CD4-positive, alpha-beta memory T cell (primary cell): ENCODE measurements around the gene AKR1B15. TPM values are rescaled to one million over a fixed set of nuclear protein-coding genes. Genes with fewer than 3 reads are reported as not detected.
"Not testable (repeated sequence)": the region's sequence is repeated elsewhere in the genome, so short reads cannot be mapped to it uniquely, and the experiment has no call there.

Experiments
- CTCF ChIA-PET: fragments of 350-600 bp; sonication (Branson Sonifier 250); formaldehyde crosslinking; loops from one replicate; lab custom pipeline; 2021; ENCODE audit warnings: inconsistent platforms; ENCODE audit not compliant: partially characterized antibody; lab: Charles Lee
- POLR2A ChIA-PET: fragments of 350-600 bp; sonication (Branson Sonifier 250); formaldehyde crosslinking; loops from one replicate; lab custom pipeline; 2021; ENCODE audit not compliant: partially characterized antibody; lab: Charles Lee
- DNase-seq, 5 donors: peaks; one replicate each; pipeline versions ENCODE4 v3.0.0 to v3.0.0-alpha.2; 2020 to 2022; ENCODE audit warnings: mixed read lengths in 1 of 5
- H3K27ac ChIP-seq: one replicate; pipeline ENCODE4 v1.7.0; 2013; ENCODE audit warnings: low read depth, low read length
- H3K27me3 ChIP-seq: 2 replicates; pipeline ENCODE4 v1.7.0; 2013; ENCODE audit warnings: mild to moderate bottlenecking, low read length, moderate library complexity; ENCODE audit not compliant: insufficient read depth
- H3K36me3 ChIP-seq: 2 replicates; pipeline ENCODE4 v1.7.0; 2013; ENCODE audit warnings: mild to moderate bottlenecking, low read length, moderate library complexity; ENCODE audit not compliant: insufficient read depth
- H3K4me1 ChIP-seq: 2 replicates; pipeline ENCODE4 v1.7.0; 2013; ENCODE audit warnings: mild to moderate bottlenecking, low read length, moderate library complexity; ENCODE audit not compliant: insufficient read depth
- H3K4me3 ChIP-seq, 2 donors: one replicate each; pipeline ENCODE4 v1.7.0; 2013; ENCODE audit warnings: low read length in 2 of 2, mild to moderate bottlenecking in 1 of 2
- H3K9me3 ChIP-seq, 2 donors: one replicate each; pipeline ENCODE4 v1.7.0; 2013; ENCODE audit warnings: low read length in 2 of 2, control low read depth in 1 of 2; ENCODE audit not compliant: control insufficient read depth in 1 of 2
- H3K27ac Mint-ChIP-seq, 7 donors: one replicate each; pipeline ENCODE4 v1.8.0; 2020 to 2021; ENCODE audit warnings: mixed read lengths in 7 of 7, mild to moderate bottlenecking in 6 of 7, inconsistent platforms in 3 of 7, moderate library complexity in 3 of 7
- H3K27me3 Mint-ChIP-seq, 2 donors: one replicate each; pipeline ENCODE4 v1.8.0; 2020 to 2021; ENCODE audit warnings: mixed read lengths in 2 of 2
- H3K36me3 Mint-ChIP-seq, 2 donors: one replicate each; pipeline ENCODE4 v1.8.0; 2020 to 2021; ENCODE audit warnings: mixed read lengths in 2 of 2, inconsistent platforms in 1 of 2, mild to moderate bottlenecking in 1 of 2
- H3K4me1 Mint-ChIP-seq, 4 donors: one replicate each; pipeline ENCODE4 v1.8.0; 2020 to 2021; ENCODE audit warnings: mixed read lengths in 4 of 4, mild to moderate bottlenecking in 1 of 4
- H3K4me3 Mint-ChIP-seq, 8 donors: one replicate each; pipeline ENCODE4 v1.8.0; 2020 to 2021; ENCODE audit warnings: mixed read lengths in 8 of 8, mild to moderate bottlenecking in 7 of 8, moderate library complexity in 6 of 8, inconsistent platforms in 3 of 8
- H3K9me3 Mint-ChIP-seq, 8 donors: one replicate each; pipeline ENCODE4 v1.8.0; 2020 to 2021; ENCODE audit warnings: mixed read lengths in 8 of 8, mild to moderate bottlenecking in 5 of 8, inconsistent platforms in 3 of 8, moderate library complexity in 1 of 8
- intact Hi-C: fragments of 100-400 bp; cut with micrococcal nuclease; formaldehyde crosslinking; loops from one replicate; pipeline ENCODE4 v1.15.1; 2023
- polyA plus RNA-seq, 2 donors: library from polyadenylated mRNA; unstranded; fragments of 300-500 nt; fragmentation: Illumina TruSeq; gene quantifications; one replicate each; pipeline ENCODE4 v1.2.3, GENCODE V29; 2021
- total RNA-seq, 2 experiments: library from RNA; stranded (reverse); gene quantifications; one replicate each; pipeline ENCODE4 v1.2.3, GENCODE V29; 2021

Gene AKR1B15
- total and polyA plus RNA-seq, 4 experiments from 2014 or later, result not detected

- no peak for DNase-seq
- Histone ChIP-seq H3K4me3 (no peak overlapping the region), H3K27ac (no peak overlapping the region), H3K9me3 (no peaks in the 10 kb centered on the region), H3K4me1 (no peaks in the 10 kb centered on the region), H3K36me3 (no peaks in the 10 kb centered on the region), H3K27me3 (no peaks in the 10 kb centered on the region)
- Mint-ChIP-seq H3K27ac (no peak overlapping the region), H3K36me3 (no peaks in the 10 kb centered on the region), H3K4me3 (no peak overlapping the region), H3K9me3 (no peaks in the 10 kb centered on the region), H3K4me1 (no peaks in the 10 kb centered on the region), H3K27me3 (peaks cover 7 to 17% of the 10 kb centered on the region in 2 donors)
- ChIA-PET CTCF (interaction anchor here (0.9 kb wide), 1 partner anchor 18 kb away, joined by 3 read pairs; no protein-coding TSS in a partner anchor), POLR2A (no interaction called here)
- intact Hi-C loops, result no loop called here
These were observed 16.5 kb upstream of the AKR1B15 start for GRCh38 chr7:134532180-134532953.

DNA sequence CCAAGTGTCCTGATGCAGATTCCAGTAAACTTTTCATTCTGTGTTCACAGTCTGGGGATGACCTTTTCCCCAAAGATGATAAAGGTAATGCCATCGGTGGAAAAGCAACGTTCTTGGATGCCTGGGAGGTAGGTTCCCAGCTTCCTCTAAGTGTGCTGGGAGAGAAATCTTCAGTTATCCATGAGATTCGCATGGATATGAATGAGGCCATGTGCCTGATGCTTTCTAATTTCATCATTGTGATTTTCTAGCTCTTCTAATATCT lies 16.0 kb upstream of the AKR1B15 start:
- POLR2A ChIA-PET, result no interaction called here

GRCh38 chr7:134533288-134533771 lies 15.6 kb upstream of the AKR1B15 start:
- Mint-ChIP-seq H3K4me3 (no peak overlapping the region), H3K27ac (no peak overlapping the region), H3K27me3 (peaks cover 7 to 17% of the 10 kb centered on the region in 2 donors), H3K4me1 (no peaks in the 10 kb centered on the region), H3K9me3 (no peaks in the 10 kb centered on the region), H3K36me3 (no peaks in the 10 kb centered on the region)
- no peak overlapping the region for H3K4me3 ChIP-seq
- no peaks in the 10 kb centered on the region for H3K9me3 ChIP-seq
- no peak overlapping the region for H3K27ac ChIP-seq
- H3K27me3 ChIP-seq, result no peaks in the 10 kb centered on the region
- ChIA-PET CTCF (interaction anchor here (0.9 to 1.4 kb wide), 2 partner anchors 19 kb away, joined by 3 to 4 read pairs; no protein-coding TSS in a partner anchor), POLR2A (no interaction called here)
- H3K36me3 ChIP-seq, result no peaks in the 10 kb centered on the region
- intact Hi-C loops, result no loop called here
- no peak for DNase-seq
- no peaks in the 10 kb centered on the region for H3K4me1 ChIP-seq

More for the DNA sequence above, 16.0 kb upstream of the AKR1B15 start:
- H3K27ac ChIP-seq, result no peak overlapping the region
- Mint-ChIP-seq H3K9me3 (no peaks in the 10 kb centered on the region), H3K36me3 (no peaks in the 10 kb centered on the region), H3K27ac (no peak overlapping the region), H3K4me3 (no peak overlapping the region), H3K4me1 (no peaks in the 10 kb centered on the region), H3K27me3 (peaks cover 7 to 17% of the 10 kb centered on the region in 2 donors)
- no peaks in the 10 kb centered on the region for H3K27me3 ChIP-seq
- no peak overlapping the region for H3K4me3 ChIP-seq
- DNase-seq, result no peak
- H3K9me3 ChIP-seq, result no peaks in the 10 kb centered on the region
- CTCF ChIA-PET, result interaction anchor here (0.9 kb wide), 1 partner anchor 19 kb away, joined by 3 read pairs; no protein-coding TSS in a partner anchor
- intact Hi-C loops, result no loop called here
- H3K4me1 ChIP-seq, result no peaks in the 10 kb centered on the region
- H3K36me3 ChIP-seq, result no peaks in the 10 kb centered on the region

DNA sequence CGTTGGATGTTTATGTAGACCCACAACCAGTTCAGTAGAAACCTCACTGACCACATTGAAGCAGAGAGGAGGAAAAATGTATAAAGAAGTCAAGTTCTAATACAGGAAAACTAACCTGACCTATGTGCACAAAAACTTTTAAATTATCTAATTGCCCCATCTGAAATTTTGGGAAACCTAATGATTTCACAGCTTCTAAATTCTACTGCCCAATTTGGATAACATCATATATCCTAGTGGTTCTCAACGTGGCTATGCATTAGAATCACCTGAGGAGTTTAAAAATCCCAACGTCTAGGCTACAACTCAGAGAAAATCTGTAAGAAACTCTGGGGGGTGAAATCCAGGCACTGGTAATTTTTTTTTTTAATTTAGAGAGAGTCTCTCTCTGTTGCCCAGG lies 14.3 kb upstream of the AKR1B15 start:
- Histone ChIP-seq H3K36me3 (no peaks in the 10 kb centered on the region), H3K9me3 (no peaks in the 10 kb centered on the region), H3K27me3 (no peaks in the 10 kb centered on the region), H3K27ac (no peak overlapping the region), H3K4me1 (no peaks in the 10 kb centered on the region), H3K4me3 (no peak overlapping the region)
- ChIA-PET POLR2A (no interaction called here), CTCF (interaction anchor here (1.0 to 1.4 kb wide), 2 partner anchors 12 to 20 kb away, joined by 3 to 4 read pairs; no protein-coding TSS in a partner anchor)
- Mint-ChIP-seq H3K27me3 (peaks cover 4 to 17% of the 10 kb centered on the region in 2 donors), H3K4me3 (no peak overlapping the region), H3K27ac (no peak overlapping the region), H3K36me3 (no peaks in the 10 kb centered on the region), H3K4me1 (no peaks in the 10 kb centered on the region), H3K9me3 (no peaks in the 10 kb centered on the region)
- intact Hi-C loops, result no loop called here
- DNase-seq, result no peak

- no peak overlapping the region for H3K4me3 ChIP-seq
- H3K4me3 Mint-ChIP-seq, result no peak overlapping the region
- H3K4me1 ChIP-seq, result no peaks in the 10 kb centered on the region
- H3K27ac ChIP-seq, result no peak overlapping the region
- ChIA-PET POLR2A (no interaction called here), CTCF (interaction anchor here (1.0 to 1.1 kb wide), 2 partner anchors 12 to 103 kb away, joined by 3 to 4 read pairs; no protein-coding TSS in a partner anchor)
- H3K36me3 Mint-ChIP-seq, result no peaks in the 10 kb centered on the region
- H3K27me3 Mint-ChIP-seq, result peaks cover 3 to 16% of the 10 kb centered on the region in 2 donors
- no peaks in the 10 kb centered on the region for H3K9me3 Mint-ChIP-seq
- H3K36me3 ChIP-seq, result no peaks in the 10 kb centered on the region
- no peak for DNase-seq
- intact Hi-C loops, result no loop called here
- no peaks in the 10 kb centered on the region for H3K9me3 ChIP-seq
- no peaks in the 10 kb centered on the region for H3K27me3 ChIP-seq
- no peak overlapping the region for H3K27ac Mint-ChIP-seq
- no peaks in the 10 kb centered on the region for H3K4me1 Mint-ChIP-seq
These were observed 13.5 kb upstream of the AKR1B15 start for GRCh38 chr7:134535272-134535918.

- no peak for DNase-seq
- no peaks in the 10 kb centered on the region for H3K9me3 Mint-ChIP-seq
- Histone ChIP-seq H3K4me1 (no peaks in the 10 kb centered on the region), H3K4me3 (no peak overlapping the region), H3K27ac (no peak overlapping the region), H3K27me3 (no peaks in the 10 kb centered on the region), H3K36me3 (no peaks in the 10 kb centered on the region), H3K9me3 (no peaks in the 10 kb centered on the region)
- peaks cover 4 to 16% of the 10 kb centered on the region in 2 donors for H3K27me3 Mint-ChIP-seq
- H3K4me3 Mint-ChIP-seq, result no peak overlapping the region
- H3K36me3 Mint-ChIP-seq, result no peaks in the 10 kb centered on the region
- CTCF ChIA-PET, result interaction anchor here (1.1 kb wide), 1 partner anchor 104 kb away, joined by 4 read pairs; no protein-coding TSS in a partner anchor
- intact Hi-C loops, result no loop called here
- H3K27ac Mint-ChIP-seq, result no peak overlapping the region
- no peaks in the 10 kb centered on the region for H3K4me1 Mint-ChIP-seq
- POLR2A ChIA-PET, result no interaction called here
These were observed 13.0 kb upstream of the AKR1B15 start for GRCh38 chr7:134535919-134536299.

DNA sequence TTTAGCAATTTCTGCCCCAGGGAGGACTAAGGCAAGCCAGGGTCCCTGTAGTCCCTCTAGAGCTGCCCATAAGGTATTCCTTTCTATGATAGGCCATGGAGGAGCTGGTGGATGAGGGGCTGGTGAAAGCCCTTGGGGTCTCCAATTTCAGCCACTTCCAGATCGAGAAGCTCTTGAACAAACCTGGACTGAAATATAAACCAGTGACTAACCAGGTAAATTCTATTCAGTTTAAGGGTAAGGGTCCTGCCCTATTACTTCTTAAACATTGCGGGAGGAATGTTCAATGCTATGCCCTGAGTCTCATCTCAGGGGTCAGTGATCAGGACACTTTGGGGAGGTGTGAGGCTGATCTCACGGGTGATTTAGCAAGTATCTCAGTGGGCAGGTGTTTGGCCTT lies 12.4 kb upstream of the AKR1B15 start:
- DNase-seq, H3K27ac ChIP-seq, H3K4me3 Mint-ChIP-seq, H3K36me3 ChIP-seq, H3K4me1 ChIP-seq, H3K4me1 Mint-ChIP-seq, H3K36me3 Mint-ChIP-seq, H3K4me3 ChIP-seq, POLR2A ChIA-PET, intact Hi-C loops, H3K27me3 ChIP-seq, H3K27ac Mint-ChIP-seq, H3K9me3 ChIP-seq, H3K9me3 Mint-ChIP-seq: not testable (repeated sequence)
- peaks cover 6 to 18% of the 10 kb centered on the region in 2 donors for H3K27me3 Mint-ChIP-seq
- CTCF ChIA-PET, result interaction anchor here (1.1 kb wide), 1 partner anchor 104 kb away, joined by 4 read pairs; no protein-coding TSS in a partner anchor
